Measurements from ENCODE around the gene LRRC8A.

GRCh38 chr9:128886211-128886891 is 4.4 kb downstream of the LRRC8A start:
- TF ChIP-seq CTCF (IDR thresholded peaks at IDR 0.05), result no peak
- TF ChIP-seq POLR2A (IDR thresholded peaks at IDR 0.05), result no peak

All from esophagus squamous epithelium (tissue), 4 donors.